NCI-H524 (cell line): ENCODE data around the gene EZH1.
A peak's percentile ranks its signal among the peaks of the same experiment; 100 is the strongest.
"Not testable (repeated sequence)": the region's sequence is repeated elsewhere in the genome, so short reads cannot be mapped to it uniquely, and the experiment has no call there.

ENCODE experiments used
- DNase-seq, 2 experiments: peaks; one replicate each; lab custom pipeline; 2025; lab: John Stamatoyannopoulos, UW

Gene EZH1

DNA sequence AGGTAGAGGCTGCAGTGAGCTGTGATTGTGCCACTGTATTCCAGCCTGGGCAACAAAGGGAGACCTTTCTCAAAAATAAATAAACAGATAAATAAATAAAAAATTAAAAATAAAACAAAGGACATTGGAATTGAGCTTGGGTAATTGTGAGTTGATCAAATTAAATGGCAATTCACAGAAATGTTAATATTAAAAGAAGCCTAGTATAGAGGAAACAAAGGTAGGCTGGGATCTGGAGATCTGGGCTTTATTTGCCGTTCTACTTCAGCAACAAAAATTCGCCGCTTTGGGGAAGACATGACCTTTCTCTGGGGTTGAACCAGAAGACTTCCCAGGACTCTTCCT, 28.1 kb upstream of the EZH1 start:
- DNase-seq = no peak

GRCh38 chr17:42769964-42770363, 25.1 kb upstream of the EZH1 start:
- not testable (repeated sequence) for DNase-seq

GRCh38 chr17:42768006-42768405, 23.2 kb upstream of the EZH1 start:
- not testable (repeated sequence) for DNase-seq

DNA sequence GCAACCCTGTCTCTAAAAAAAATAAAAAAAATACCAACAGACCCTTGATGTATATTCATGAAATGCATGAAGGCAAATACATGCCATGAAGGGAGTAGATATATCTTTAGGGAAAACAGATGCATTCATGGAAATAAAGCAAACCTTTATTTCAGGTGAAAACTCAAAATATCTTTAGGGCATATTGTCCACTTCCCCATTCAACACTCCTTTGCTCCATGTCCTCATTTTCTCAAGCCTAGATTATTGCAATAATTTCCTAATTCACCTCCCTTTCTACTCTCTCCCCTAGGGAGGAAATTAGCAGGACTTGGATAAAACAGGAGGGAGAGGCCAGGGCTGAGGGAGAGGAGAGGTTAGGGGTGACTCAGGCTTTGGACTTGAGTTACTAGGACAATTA, 22.7 kb upstream of the EZH1 start:
- no peak for DNase-seq

DNA sequence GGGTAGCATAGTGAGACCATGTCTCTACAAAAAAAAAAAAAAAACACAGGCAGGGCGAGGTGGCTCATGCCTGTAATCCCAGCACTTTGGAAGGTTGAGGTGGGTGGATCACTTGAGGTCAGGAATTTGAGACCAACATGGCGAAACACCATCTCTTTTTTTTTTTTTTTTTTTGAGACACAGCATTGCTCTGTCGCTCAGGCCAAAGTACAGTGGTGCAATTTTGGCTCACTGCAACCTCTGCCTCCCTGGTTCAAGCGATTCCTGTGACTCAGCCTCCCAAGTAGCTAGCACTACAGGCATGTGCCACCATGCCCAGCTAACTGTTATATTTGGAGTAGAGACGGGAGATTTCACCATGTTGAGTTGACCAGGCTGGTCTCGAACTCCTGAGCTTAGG, 21.3 kb upstream of the EZH1 start:
- no peak for DNase-seq

DNA sequence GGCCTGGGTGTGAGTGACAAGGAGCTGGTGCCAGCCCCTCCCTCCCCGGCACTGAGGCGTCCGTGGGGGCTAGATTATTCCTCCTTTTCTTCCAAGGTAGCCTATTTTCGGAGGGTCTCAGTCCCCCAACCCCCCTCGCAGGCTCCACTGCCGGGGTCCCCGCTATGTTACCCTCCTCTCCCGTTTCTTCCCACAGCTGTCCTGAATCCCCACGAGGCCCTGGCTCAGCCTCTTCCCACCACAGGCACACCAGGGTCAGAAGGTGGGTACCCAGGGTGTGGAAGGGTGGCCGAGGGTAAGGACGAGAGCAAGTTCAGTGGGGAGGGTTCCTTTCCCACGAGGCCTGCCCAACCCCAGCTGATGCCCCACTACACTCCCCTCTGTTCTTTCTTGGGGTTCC, 16.8 kb upstream of the EZH1 start:
- DNase-seq = no peak

DNA sequence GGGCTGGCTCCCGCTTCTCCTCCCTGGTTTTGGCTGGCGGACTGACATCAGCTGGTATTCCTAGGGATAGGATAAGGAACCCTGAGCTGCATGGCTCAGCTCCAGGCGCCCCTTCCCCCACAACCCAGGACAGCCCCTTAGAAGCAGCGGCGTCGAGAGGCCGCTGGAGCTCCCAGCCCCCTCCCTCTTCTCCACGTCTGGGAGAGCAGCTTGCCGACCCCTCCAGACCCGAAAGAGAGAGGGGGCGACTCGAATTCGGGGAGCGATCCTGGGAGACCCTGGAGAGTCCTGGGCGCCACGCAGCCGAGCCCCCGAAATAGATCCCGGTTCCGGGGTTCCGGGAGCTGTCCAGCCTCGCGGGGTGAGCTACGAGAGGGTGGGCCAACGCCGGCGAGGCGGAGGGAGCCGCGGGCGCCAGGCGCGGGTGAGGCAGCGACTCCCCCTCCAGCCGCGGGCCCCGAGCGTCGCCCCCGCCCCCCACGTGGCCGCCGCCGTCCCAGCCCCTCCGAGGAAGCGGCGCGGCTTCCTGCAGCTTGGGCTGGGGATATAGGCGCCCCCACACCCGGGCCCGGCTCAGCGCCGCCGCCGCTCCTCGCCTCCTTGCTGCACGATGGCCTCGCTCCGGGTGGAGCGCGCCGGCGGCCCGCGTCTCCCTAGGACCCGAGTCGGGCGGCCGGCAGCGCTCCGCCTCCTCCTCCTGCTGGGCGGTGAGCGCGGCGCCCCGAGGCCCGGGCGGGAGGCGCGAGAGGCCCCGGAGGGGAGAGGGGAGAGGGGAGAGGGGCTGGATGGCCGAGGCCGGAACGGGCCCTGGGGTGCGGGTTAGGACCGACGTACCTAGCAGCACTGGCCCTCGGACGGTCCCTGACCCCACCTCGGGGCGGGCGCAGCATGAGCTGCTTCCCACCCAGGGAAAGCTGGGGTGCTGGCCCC, 16.1 kb upstream of the EZH1 start, which contains the start of gene RAMP2:
Gene RAMP2, plus strand, starts transcription at position 576 of the 930 bp plus-strand sequence. Its CDS starts 35 bp downstream, at position 611.
- DNase-seq = peak; percentile 22 to 47

DNA sequence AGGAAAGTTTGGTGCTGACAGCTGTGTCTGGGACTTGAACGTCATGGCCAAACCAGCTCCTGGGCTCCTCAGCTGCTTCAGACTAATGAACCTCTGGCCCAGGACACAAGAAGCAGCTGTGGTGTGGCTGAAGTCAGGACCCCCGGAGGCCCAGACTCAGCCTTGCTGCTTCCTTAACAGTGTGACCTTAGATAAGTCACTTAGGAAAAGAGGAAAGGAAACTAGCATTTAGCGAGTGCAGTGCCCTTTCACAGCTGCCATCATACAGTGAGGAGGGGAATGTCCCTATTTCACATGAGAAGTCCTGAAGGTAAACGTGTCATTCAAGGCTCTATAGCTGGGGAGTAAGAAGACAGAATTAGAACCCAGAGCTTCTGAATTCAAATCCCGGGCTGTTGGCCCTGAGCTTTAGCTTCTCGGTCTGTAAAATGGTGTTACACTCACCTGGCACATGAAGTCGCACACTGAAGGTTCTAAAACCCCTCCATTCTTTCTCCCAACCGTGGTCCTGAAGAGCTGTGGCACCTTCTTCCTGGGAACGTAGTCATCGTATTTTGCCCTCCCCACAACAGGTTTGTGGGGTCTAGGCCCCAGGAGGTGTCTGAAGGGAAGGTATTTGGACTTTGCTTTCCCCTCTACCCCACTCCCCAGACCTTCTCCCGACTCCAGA, 15.3 kb upstream of the EZH1 start:
- DNase-seq = no peak

DNA sequence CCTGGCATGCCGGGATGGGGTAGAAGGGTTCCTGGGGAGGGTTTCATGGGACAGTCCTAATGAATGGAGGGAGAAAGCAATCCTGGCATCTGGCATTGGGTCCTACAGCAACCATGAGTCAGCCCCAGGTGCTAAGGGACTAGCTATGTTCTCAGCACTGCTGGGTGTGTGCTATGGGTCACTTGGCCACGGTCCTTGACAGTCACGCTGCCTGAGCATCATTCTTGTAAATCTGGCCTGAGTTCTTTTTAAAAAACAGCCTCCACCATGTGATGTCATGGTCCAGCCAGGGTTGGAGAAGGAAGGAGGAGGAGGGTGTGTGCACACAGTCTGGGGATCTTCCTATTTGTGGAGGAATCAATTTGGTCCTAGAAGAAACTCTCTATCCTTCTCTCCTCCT, 9.9 kb upstream of the EZH1 start:
- DNase-seq = no peak

DNA sequence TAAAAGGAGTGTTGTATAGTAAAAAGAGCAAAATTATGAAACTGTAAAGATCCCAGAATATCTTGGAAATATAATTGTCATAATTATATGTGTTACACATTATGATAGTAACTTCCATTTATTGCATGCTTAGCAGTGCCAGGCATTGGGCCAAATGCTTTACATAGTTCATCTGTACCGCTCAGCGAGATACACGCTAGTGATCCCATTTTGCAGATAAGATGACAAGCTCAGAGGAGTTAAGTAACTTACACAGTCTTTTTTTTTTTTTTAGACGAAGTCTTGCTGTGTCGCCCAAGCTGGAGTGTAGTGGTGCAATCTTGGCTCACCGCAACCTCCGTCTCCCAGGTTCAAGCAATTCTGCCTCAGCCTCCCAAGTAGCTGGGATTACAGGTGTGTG, 6.8 kb upstream of the EZH1 start:
- DNase-seq = no peak

DNA sequence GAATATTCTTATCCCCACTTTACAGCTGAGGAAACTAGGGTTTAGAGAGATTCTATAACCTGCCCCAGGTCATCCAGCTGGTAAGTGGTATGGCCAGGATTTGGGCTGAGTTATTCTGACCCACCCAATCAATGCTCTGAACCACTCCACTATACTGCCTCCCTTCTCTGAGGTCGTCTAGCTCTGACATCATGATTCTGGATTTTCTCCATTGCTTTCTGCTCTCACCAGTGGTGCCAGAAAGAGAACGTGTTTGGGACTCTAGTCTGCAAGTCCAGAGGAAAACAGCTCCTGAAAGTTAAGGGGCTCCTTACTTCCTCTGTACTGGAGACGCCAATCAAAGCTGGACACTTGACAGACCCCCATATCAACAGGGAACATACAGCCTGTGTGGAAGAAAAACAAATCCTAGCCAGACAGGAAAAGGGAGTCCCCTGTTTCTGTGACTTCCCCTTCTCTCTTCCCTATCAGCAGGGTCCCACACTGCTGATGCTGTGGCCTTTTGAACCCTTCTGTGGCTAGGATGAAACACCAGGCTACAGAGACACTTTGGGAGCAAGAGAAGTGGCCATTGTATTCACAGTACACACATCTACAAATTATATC, 6.0 kb upstream of the EZH1 start:
- DNase-seq = no peak

- no peak for DNase-seq
These were observed 4.3 kb upstream of the EZH1 start for GRCh38 chr17:42748908-42749798.

GRCh38 chr17:42748202-42748907, 3.5 kb upstream of the EZH1 start:
- no peak for DNase-seq

- peak; percentile 84 to 88 for DNase-seq
These were observed 496 bp downstream of the EZH1 start for GRCh38 chr17:42744283-42744805.

DNA sequence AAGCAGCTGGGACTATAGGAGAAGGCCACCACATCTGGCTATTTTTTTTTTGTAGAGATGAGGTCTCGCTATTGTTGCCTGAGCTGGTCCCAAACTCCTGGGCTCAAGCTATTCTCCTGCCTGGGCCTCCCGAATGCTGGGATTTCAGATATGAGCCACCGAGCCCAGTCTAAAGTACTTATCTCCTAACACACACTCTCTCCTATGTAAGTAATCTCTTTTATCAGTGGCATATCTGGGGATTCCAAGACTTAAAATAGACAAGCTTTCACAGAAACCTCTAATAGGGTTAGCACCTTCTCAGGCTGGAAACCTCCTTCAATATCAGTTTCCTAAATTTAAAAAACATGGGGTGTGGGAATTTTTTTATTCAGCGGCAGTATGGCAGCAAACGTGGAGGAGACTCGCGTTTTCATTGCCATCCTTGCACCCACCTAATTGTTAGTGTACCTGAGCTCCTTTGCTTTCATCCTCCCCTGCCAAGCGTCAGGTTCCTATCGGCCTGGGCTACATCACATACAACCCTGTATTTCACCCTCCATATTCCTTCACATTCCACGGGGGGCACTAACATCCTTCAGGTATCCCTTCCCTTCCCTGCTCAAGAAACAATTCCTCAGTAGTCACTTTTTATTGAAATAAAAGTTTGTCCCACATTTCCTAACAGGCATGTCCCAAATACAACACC, 1.1 kb downstream of the EZH1 start:
- peak; percentile 24 to 57 for DNase-seq

GRCh38 chr17:42742916-42743315, 1.9 kb downstream of the EZH1 start:
- not testable (repeated sequence) for DNase-seq

GRCh38 chr17:42740699-42741098, 4.1 kb downstream of the EZH1 start:
- no peak for DNase-seq

DNA sequence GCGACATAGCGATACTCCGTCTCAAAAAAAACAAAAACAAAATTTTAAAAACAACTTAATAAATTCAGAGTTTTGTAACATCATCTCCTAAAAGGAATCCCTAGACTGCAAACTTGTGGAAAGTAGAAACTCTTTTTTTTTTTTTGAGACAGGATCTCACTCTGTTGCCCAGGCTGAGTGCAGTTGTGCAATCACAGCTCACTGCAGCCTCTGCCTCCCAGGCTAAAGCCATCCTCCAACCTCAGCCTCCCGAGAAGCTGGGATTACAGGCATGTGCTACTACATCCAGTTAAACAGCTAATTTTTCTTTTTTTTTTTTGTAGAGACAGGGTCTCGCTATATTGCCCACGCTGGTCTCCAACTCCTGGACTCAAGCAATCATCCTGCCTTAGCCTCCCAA, 19.7 kb downstream of the EZH1 start:
- DNase-seq = no peak

GRCh38 chr17:42723636-42724035, 21.2 kb downstream of the EZH1 start:
- no peak for DNase-seq

DNA sequence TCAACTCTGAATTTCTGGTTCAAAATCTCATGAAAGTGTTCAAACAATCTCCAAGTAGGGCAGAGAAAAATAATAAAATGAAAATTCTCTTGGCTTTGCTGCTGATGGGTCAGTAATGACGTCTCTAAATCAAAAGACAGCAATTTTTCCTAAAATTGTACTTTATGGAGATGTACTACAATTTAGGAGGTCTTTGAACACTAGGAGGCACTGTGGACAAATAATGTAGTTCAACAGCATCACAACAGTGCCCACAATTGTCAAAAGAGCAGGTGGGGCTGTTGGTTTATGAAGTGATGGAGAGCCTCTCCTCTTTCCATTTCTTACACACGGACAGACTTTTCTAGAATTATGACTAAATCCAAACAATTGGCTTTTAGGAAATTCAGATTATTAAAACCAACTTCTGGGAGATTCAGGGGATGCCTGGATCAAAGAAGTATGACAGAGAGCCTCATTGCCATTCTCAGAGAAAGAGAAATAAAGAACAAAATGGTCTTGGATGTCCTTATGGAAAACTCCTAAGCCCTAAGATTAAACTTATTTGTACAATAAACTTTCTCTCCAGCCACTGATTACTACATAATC, 23.8 kb downstream of the EZH1 start:
- peak; percentile 60 to 76 for DNase-seq
